ENCODE measurements around the gene TMCO6.
"Not testable (repeated sequence)": the region's sequence is repeated elsewhere in the genome, so short reads cannot be mapped to it uniquely, and the experiment has no call there.

TMCO6 gene

DNA sequence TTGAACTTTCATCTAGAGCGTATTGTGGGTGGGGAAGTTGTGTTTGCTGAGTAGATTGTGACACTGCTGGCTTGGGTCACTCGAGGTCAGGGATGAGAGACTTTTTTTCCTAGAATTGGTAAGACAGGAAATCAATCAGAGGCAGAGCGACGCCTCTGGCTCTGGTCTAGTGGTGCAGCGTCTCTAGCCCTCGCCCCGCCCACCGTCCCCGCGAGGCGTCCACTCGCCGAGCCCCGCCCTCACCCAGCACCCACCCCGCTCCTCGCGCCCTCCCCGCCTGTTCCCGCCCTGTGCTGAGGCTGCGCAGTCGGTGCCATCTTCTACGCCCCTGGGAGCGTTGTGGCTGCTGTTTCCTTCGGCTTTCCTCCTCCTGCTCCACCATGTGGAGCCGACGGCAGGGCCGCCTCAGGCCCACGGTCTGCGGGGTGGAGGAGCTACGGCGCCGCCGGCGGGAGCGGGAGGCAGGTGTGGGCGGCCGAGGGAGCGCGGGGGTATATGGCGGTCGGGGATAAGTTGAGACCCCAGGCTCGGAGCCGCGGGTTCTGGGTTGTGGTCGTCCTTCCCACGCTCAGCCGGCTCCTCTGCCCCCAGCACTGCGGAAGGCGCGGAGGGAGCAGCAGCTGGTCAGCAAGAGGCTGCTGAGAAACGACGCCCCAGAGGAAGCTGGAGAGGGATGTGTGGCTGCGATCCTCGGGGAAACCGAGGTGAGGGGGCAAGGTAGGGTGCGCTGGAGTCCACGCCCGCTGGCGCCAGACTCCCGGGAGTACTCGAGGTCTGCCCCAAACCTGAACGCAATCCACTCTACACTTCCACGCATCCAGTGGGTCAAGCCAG lies at the start of gene TMCO6:
Gene TMCO6 (plus strand): TSS at position 304 of the 834 bp plus-strand sequence. CDS start 77 bp downstream, at position 381.
- Histone ChIP-seq H3K9ac (ENCODE audit: low read length) (peak within 1 kb of the TSS; percentile 86), H3K4me3 (ENCODE audit: low read depth, low read length) (peak within 1 kb of the TSS; percentile 86), H3K4me1 (ENCODE audit: control insufficient read depth, insufficient read depth, low read length) (peaks cover 6% of the 10 kb centered on the region), H3K36me3 (ENCODE audit: control insufficient read depth, insufficient read depth, low read length) (peaks cover 32% of the 10 kb centered on the region), H3K9me3 (ENCODE audit: control insufficient read depth, insufficient read depth, low read depth, low read length) (no peaks in the 10 kb centered on the region), H3K27me3 (ENCODE audit: control insufficient read depth, insufficient read depth, low read length) (no peaks in the 10 kb centered on the region), H3K27ac (ENCODE audit: low read depth, low read length) (no peak within 1 kb of the TSS)

DNA sequence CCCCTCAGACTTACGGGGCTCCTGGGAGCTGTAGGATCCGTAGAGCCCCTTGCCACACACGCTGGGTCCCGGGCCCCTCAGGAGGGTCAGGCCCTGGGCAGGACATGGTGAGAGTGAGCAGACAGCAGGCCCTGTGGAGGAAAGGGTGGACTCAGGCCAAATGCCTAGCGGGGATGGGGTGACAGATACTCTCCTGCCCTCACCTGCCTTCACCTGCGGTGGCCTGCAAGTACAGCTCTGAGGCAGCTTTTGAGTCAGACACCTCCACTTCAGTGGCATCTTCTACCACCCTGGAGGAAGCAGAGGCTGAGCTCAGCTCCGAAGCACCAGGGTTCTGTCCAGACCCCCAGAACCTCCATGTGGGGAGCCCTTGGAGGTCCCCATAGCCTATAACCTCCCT lies 48.4 kb upstream of the TMCO6 start:
- no peaks in the 10 kb centered on the region for H3K4me1 ChIP-seq (ENCODE audit: control insufficient read depth, insufficient read depth, low read length)
- no peaks in the 10 kb centered on the region for H3K36me3 ChIP-seq (ENCODE audit: control insufficient read depth, insufficient read depth, low read length)
- H3K27ac ChIP-seq (ENCODE audit: low read depth, low read length), result no peak overlapping the region
- H3K4me3 ChIP-seq (ENCODE audit: low read depth, low read length), result no peak overlapping the region
- H3K27me3 ChIP-seq (ENCODE audit: control insufficient read depth, insufficient read depth, low read length), result no peaks in the 10 kb centered on the region
- H3K9me3 ChIP-seq (ENCODE audit: control insufficient read depth, insufficient read depth, low read depth, low read length), result no peaks in the 10 kb centered on the region
- no peak overlapping the region for H3K9ac ChIP-seq (ENCODE audit: low read length)

DNA sequence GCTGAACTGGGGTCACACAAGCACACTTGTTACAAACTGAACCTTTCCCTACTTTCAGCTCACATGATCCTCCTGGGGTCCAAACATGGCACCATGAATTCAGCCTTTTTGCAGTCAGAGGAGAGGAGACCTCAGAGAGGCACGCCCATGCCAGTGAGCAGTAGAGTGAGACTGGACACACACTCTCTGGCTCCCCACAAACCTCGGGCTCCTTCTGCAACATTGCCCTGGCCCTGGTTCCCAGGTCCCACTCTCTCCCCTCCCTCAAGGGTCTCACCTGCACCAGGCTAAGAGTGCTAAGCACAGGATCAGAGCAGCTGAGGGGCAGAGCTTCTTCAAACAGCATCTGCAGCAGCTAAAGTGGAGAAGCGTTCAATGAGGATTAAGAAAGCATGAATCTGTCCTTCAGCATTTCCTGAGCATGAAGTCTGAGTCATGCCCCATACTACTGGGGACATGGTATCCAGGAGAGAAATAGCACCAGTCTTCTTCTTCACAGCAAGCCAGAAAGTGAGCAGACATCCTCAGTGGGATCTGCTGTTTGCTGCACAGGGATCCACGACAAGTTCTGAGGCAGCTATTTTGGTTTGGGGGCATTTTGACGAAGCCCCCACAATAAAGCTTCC lies 47.4 kb upstream of the TMCO6 start:
- Histone ChIP-seq H3K4me3 (ENCODE audit: low read depth, low read length) (no peak overlapping the region), H3K9ac (ENCODE audit: low read length) (no peak overlapping the region)

DNA sequence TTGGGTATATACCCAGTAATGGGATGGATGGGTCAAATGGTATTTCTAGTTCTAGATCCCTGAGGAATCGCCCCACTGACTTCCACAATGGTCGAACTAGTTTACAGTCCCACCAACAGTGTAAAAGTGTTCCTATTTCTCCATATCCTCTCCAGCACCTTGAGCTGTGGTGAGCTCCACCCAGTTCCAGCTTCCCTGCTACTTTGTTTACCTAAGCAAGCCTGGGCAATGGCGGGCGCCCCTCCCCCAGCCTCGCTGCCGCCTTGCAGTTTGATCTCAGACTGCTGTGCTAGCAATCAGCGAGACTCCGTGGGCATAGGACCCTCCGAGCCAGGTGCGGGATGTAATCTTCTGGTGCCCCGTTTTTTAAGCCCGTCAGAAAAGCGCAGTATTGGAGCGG lies 46.2 kb upstream of the TMCO6 start:
- H3K9ac ChIP-seq (ENCODE audit: low read length), result peak overlapping the region; percentile 74
- not testable (repeated sequence) for H3K9me3 ChIP-seq (ENCODE audit: control insufficient read depth, insufficient read depth, low read depth, low read length); H3K4me1 ChIP-seq (ENCODE audit: control insufficient read depth, insufficient read depth, low read length); H3K36me3 ChIP-seq (ENCODE audit: control insufficient read depth, insufficient read depth, low read length); H3K27me3 ChIP-seq (ENCODE audit: control insufficient read depth, insufficient read depth, low read length); H3K27ac ChIP-seq (ENCODE audit: low read depth, low read length)
- H3K4me3 ChIP-seq (ENCODE audit: low read depth, low read length), result peak overlapping the region; percentile 50

More for the DNA sequence above, 47.4 kb upstream of the TMCO6 start:
- no peaks in the 10 kb centered on the region for H3K36me3 ChIP-seq (ENCODE audit: control insufficient read depth, insufficient read depth, low read length)
- no peaks in the 10 kb centered on the region for H3K9me3 ChIP-seq (ENCODE audit: control insufficient read depth, insufficient read depth, low read depth, low read length)
- no peak overlapping the region for H3K27ac ChIP-seq (ENCODE audit: low read depth, low read length)
- no peaks in the 10 kb centered on the region for H3K4me1 ChIP-seq (ENCODE audit: control insufficient read depth, insufficient read depth, low read length)
- no peaks in the 10 kb centered on the region for H3K27me3 ChIP-seq (ENCODE audit: control insufficient read depth, insufficient read depth, low read length)

DNA sequence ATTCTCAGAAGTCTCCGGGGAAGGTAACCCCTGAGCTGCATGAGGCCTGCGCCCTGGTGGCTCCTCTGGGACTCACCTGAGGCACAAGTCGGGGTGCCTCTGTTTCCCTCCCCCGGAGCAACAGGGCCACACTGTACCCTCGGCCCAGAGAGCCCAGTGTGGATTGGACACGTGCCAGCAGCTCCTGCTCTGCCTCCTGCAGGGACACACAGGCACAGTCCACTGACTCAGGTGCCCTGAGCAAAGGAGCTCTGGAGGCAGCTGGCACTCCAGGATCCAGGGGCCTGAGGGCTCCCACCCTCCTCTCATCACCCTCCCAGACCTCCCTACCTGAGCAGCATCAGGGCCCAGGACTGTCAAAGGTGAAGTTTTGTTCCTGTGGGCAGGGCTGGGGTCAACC lies 45.1 kb upstream of the TMCO6 start:
- no peaks in the 10 kb centered on the region for H3K9me3 ChIP-seq (ENCODE audit: control insufficient read depth, insufficient read depth, low read depth, low read length)
- H3K27me3 ChIP-seq (ENCODE audit: control insufficient read depth, insufficient read depth, low read length), result no peaks in the 10 kb centered on the region
- H3K36me3 ChIP-seq (ENCODE audit: control insufficient read depth, insufficient read depth, low read length), result no peaks in the 10 kb centered on the region
- no peaks in the 10 kb centered on the region for H3K4me1 ChIP-seq (ENCODE audit: control insufficient read depth, insufficient read depth, low read length)
- no peak overlapping the region for H3K27ac ChIP-seq (ENCODE audit: low read depth, low read length)
- H3K4me3 ChIP-seq (ENCODE audit: low read depth, low read length), result no peak overlapping the region
- H3K9ac ChIP-seq (ENCODE audit: low read length), result no peak overlapping the region

DNA sequence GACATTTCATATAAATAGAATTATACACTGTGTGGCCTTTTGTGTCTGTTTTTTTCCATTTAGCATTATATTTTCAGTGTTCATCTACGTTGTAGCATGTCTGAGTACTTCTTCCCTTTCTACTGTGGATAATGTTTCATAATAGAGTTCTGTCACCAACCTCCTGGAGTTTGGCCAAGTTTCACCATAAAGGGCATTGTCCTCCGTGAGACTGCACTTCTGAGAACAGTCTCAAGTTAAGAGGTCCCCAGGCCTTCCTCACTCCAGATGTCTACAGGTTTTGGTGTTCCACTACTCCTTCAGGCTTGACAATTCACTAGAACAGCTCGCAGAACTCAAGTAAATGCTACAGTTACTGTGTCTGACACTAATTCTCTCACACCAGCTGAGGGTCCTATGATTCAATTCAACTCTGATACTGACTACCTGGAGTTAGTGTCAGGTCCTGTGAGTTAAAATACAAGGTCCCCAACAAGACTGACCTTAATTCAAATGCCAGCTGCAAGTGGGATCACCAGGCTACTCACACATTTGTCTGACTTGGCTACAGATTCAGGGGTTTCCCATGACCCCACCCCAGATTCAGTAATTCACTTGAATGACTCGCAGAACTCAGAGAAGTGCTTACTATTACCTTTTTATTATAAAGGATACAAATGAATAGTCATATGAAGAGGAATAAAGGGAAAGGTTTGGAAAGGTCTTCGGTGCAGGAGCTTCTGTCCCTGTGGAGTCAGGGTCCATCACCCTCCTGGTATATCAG lies 43.5 kb upstream of the TMCO6 start:
- H3K9ac ChIP-seq (ENCODE audit: low read length), result no peak overlapping the region
- H3K36me3 ChIP-seq (ENCODE audit: control insufficient read depth, insufficient read depth, low read length), result no peaks in the 10 kb centered on the region
- no peaks in the 10 kb centered on the region for H3K27me3 ChIP-seq (ENCODE audit: control insufficient read depth, insufficient read depth, low read length)
- H3K4me1 ChIP-seq (ENCODE audit: control insufficient read depth, insufficient read depth, low read length), result no peaks in the 10 kb centered on the region
- no peak overlapping the region for H3K27ac ChIP-seq (ENCODE audit: low read depth, low read length)
- H3K4me3 ChIP-seq (ENCODE audit: low read depth, low read length), result no peak overlapping the region
- H3K9me3 ChIP-seq (ENCODE audit: control insufficient read depth, insufficient read depth, low read depth, low read length), result no peaks in the 10 kb centered on the region

DNA sequence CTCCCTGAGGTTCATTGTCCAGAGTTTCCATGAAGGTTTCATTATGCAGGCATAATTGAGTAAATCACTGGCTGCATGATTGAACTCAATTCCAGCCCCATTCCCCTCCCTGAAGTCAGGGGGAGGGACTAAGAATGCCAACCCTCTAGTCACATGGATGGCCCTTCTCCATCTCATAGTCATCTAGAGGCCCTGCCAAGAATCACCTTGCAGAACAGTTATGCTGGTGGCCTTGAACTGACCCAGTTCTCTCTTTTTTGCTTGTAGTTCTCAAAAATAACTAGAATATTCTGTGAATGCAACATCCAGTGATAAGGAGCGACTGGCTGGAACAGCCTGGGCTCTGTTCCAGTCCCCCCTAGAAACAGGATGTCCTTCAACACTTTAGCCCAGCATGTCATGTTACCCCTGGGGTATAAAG lies 42.9 kb upstream of the TMCO6 start:
- Histone ChIP-seq H3K9ac (ENCODE audit: low read length) (no peak overlapping the region), H3K9me3 (ENCODE audit: control insufficient read depth, insufficient read depth, low read depth, low read length) (no peaks in the 10 kb centered on the region), H3K36me3 (ENCODE audit: control insufficient read depth, insufficient read depth, low read length) (no peaks in the 10 kb centered on the region), H3K27ac (ENCODE audit: low read depth, low read length) (no peak overlapping the region), H3K4me1 (ENCODE audit: control insufficient read depth, insufficient read depth, low read length) (no peaks in the 10 kb centered on the region), H3K27me3 (ENCODE audit: control insufficient read depth, insufficient read depth, low read length) (no peaks in the 10 kb centered on the region), H3K4me3 (ENCODE audit: low read depth, low read length) (no peak overlapping the region)

DNA sequence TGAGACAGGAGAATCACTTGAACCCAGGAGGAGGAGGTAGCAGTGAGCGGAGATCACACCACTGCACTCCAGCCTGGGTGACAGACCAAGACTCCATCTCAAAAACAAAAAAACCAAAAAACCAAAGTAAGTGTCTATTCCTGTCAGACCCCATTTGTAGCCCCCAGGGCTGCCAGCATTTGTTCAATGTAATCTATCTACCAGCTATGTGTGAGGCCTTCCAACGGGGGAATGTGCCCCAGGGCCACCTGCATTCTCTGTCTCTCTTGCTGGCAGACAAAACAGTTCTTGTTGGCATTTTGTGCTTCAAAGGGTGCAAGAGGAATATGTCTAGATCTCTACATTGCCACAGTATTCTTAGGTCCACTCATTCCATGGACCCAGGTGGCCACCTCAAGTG lies 40.4 kb upstream of the TMCO6 start:
- Histone ChIP-seq H3K4me3 (ENCODE audit: low read depth, low read length) (no peak overlapping the region), H3K9me3 (ENCODE audit: control insufficient read depth, insufficient read depth, low read depth, low read length) (no peaks in the 10 kb centered on the region), H3K27me3 (ENCODE audit: control insufficient read depth, insufficient read depth, low read length) (no peaks in the 10 kb centered on the region), H3K4me1 (ENCODE audit: control insufficient read depth, insufficient read depth, low read length) (no peaks in the 10 kb centered on the region), H3K9ac (ENCODE audit: low read length) (no peak overlapping the region), H3K36me3 (ENCODE audit: control insufficient read depth, insufficient read depth, low read length) (no peaks in the 10 kb centered on the region), H3K27ac (ENCODE audit: low read depth, low read length) (no peak overlapping the region)

DNA sequence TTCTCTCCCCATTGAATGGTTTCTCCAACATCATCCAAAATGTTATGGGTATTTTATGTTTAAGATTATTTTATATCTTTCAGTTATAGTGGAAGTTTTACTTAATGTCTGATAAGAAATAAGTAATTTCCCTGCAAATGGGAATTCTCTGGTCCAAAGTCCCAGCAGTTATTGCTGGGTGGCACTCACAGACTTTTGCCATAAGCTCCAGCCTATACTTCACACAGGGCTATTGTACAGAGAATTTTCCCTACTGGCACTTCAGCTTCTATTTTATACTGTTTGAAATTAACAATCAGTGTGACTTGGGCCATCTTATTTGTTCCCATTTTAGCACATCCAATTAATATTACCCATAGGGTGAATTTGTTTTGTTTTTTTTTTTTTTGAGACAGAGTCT lies 39.2 kb upstream of the TMCO6 start:
- no peaks in the 10 kb centered on the region for H3K9me3 ChIP-seq (ENCODE audit: control insufficient read depth, insufficient read depth, low read depth, low read length)
- no peak overlapping the region for H3K9ac ChIP-seq (ENCODE audit: low read length)
- H3K4me3 ChIP-seq (ENCODE audit: low read depth, low read length), result no peak overlapping the region
- no peak overlapping the region for H3K27ac ChIP-seq (ENCODE audit: low read depth, low read length)
- no peaks in the 10 kb centered on the region for H3K36me3 ChIP-seq (ENCODE audit: control insufficient read depth, insufficient read depth, low read length)
- H3K27me3 ChIP-seq (ENCODE audit: control insufficient read depth, insufficient read depth, low read length), result no peaks in the 10 kb centered on the region
- no peaks in the 10 kb centered on the region for H3K4me1 ChIP-seq (ENCODE audit: control insufficient read depth, insufficient read depth, low read length)

DNA sequence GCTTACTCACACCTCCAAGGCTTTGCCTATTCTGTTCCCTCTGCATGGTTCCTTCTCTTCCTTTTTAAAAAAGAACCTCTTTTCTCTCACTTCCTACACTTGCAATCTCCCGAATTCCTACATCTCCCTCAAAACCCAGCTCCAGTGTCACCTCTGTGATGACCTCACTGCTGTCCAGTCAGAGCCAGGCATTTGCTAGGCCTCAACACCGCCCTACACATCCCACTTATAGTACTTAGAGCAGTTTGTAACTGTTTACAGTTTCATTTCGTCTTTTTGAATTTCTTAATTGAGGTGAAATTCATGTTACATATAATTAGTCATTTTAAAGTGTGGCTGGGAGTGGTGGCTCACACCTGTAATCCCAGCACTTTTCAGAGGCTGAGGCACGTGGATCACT lies 37.1 kb upstream of the TMCO6 start:
- H3K36me3 ChIP-seq (ENCODE audit: control insufficient read depth, insufficient read depth, low read length), result no peaks in the 10 kb centered on the region
- no peak overlapping the region for H3K4me3 ChIP-seq (ENCODE audit: low read depth, low read length)
- no peak overlapping the region for H3K9ac ChIP-seq (ENCODE audit: low read length)
- no peak overlapping the region for H3K27ac ChIP-seq (ENCODE audit: low read depth, low read length)
- no peaks in the 10 kb centered on the region for H3K9me3 ChIP-seq (ENCODE audit: control insufficient read depth, insufficient read depth, low read depth, low read length)
- H3K27me3 ChIP-seq (ENCODE audit: control insufficient read depth, insufficient read depth, low read length), result no peaks in the 10 kb centered on the region
- no peaks in the 10 kb centered on the region for H3K4me1 ChIP-seq (ENCODE audit: control insufficient read depth, insufficient read depth, low read length)

DNA sequence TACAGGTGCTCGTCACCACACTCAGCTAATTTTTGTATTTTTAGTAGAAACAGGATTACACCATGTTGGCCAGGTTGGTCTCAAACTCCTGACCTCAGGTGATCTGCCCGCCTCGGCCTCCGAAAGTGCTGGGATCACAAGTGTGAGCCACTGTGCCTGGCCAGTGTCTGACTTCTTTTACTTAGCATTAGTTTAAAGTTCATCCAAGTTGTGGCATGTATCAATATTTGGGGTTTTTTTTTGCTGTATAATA lies 35.9 kb upstream of the TMCO6 start:
- not testable (repeated sequence) for H3K27ac ChIP-seq (ENCODE audit: low read depth, low read length); H3K4me3 ChIP-seq (ENCODE audit: low read depth, low read length)

More for the DNA sequence above, 35.9 kb upstream of the TMCO6 start:
- H3K27me3 ChIP-seq (ENCODE audit: control insufficient read depth, insufficient read depth, low read length); H3K4me1 ChIP-seq (ENCODE audit: control insufficient read depth, insufficient read depth, low read length); H3K36me3 ChIP-seq (ENCODE audit: control insufficient read depth, insufficient read depth, low read length); H3K9ac ChIP-seq (ENCODE audit: low read length); H3K9me3 ChIP-seq (ENCODE audit: control insufficient read depth, insufficient read depth, low read depth, low read length): not testable (repeated sequence)
